ENCODE results near the gene HEPHL1.

HEPHL1 gene

GRCh38 chr11:94144664-94145063, 123.5 kb downstream of the HEPHL1 start:
- H3K9me3 ChIP-seq (ENCODE audit: insufficient read depth, low read length): no peaks in the 10 kb centered on the region
- no peak for TF ChIP-seq EZH2phosphoT487 (IDR thresholded peaks at IDR 0.05; ENCODE audit: low read depth)
- TF ChIP-seq CTCF (IDR thresholded peaks at IDR 0.05; ENCODE audit: low read depth, low read length): no peak
- H3K4me2 ChIP-seq (ENCODE audit: low read length): no peak overlapping the region
- H3K4me3 ChIP-seq (ENCODE audit: low read length): no peak overlapping the region
- H3K36me3 ChIP-seq (replicated peaks; ENCODE audit: low read depth, low read length): no peaks in the 10 kb centered on the region
- peaks cover 87% of the 10 kb centered on the region for H3K79me2 ChIP-seq (ENCODE audit: low read length)
- no peaks in the 10 kb centered on the region for H3K4me1 ChIP-seq (ENCODE audit: low read length)
- no peaks in the 10 kb centered on the region for H3K27me3 ChIP-seq (ENCODE audit: low read depth, low read length)
- H4K20me1 ChIP-seq (ENCODE audit: insufficient read depth, low read length): peaks cover 73% of the 10 kb centered on the region
- H3K27ac ChIP-seq (ENCODE audit: low read length): no peak overlapping the region
- no peak overlapping the region for H3K9ac ChIP-seq (ENCODE audit: low read length)
- no peak overlapping the region for H2AFZ ChIP-seq (ENCODE audit: low read depth, low read length)

- Histone ChIP-seq H3K9me3 (ENCODE audit: insufficient read depth, low read length) (no peaks in the 10 kb centered on the region), H4K20me1 (ENCODE audit: insufficient read depth, low read length) (peaks cover 73% of the 10 kb centered on the region), H3K4me1 (ENCODE audit: low read length) (no peaks in the 10 kb centered on the region; the same call in 1 of the 2 replicates), H3K27me3 (ENCODE audit: low read depth, low read length) (no peaks in the 10 kb centered on the region), H3K4me3 (ENCODE audit: low read length) (no peak overlapping the region), H3K36me3 (replicated peaks; ENCODE audit: low read depth, low read length) (no peaks in the 10 kb centered on the region), H3K79me2 (ENCODE audit: low read length) (peaks cover 87% of the 10 kb centered on the region), H3K27ac (ENCODE audit: low read length) (no peak overlapping the region), H2AFZ (ENCODE audit: low read depth, low read length) (no peak overlapping the region), H3K4me2 (ENCODE audit: low read length) (no peak overlapping the region), H3K9ac (ENCODE audit: low read length) (no peak overlapping the region)
- no peak for TF ChIP-seq CTCF (IDR thresholded peaks at IDR 0.05; ENCODE audit: low read depth, low read length)
- TF ChIP-seq EZH2phosphoT487 (IDR thresholded peaks at IDR 0.05; ENCODE audit: low read depth): no peak
Observed at GRCh38 chr11:94145431-94145830, 124.3 kb downstream of the HEPHL1 start.

GRCh38 chr11:94145916-94146315, 124.8 kb downstream of the HEPHL1 start:
- peaks cover 90% of the 10 kb centered on the region for H3K79me2 ChIP-seq (ENCODE audit: low read length)

GRCh38 chr11:94147433-94147845, 126.3 kb downstream of the HEPHL1 start:
- H4K20me1 ChIP-seq (ENCODE audit: insufficient read depth, low read length): peaks cover 83% of the 10 kb centered on the region
- H3K9me3 ChIP-seq (ENCODE audit: insufficient read depth, low read length): no peaks in the 10 kb centered on the region
- peaks cover 15% of the 10 kb centered on the region for H3K4me1 ChIP-seq (ENCODE audit: low read length)
- H3K4me3 ChIP-seq (ENCODE audit: low read length): no peak overlapping the region
- H3K27ac ChIP-seq (ENCODE audit: low read length): no peak overlapping the region
- TF ChIP-seq EZH2phosphoT487 (IDR thresholded peaks at IDR 0.05; ENCODE audit: low read depth) (no peak), CTCF (IDR thresholded peaks at IDR 0.05; ENCODE audit: low read depth, low read length) (no peak)
- H3K27me3 ChIP-seq (ENCODE audit: low read depth, low read length): no peaks in the 10 kb centered on the region
- H2AFZ ChIP-seq (ENCODE audit: low read depth, low read length): no peak overlapping the region
- no peak overlapping the region for H3K4me2 ChIP-seq (ENCODE audit: low read length)
- peaks cover 91% of the 10 kb centered on the region for H3K79me2 ChIP-seq (ENCODE audit: low read length)
- no peak overlapping the region for H3K9ac ChIP-seq (ENCODE audit: low read length)
- H3K36me3 ChIP-seq (replicated peaks; ENCODE audit: low read depth, low read length): no peaks in the 10 kb centered on the region

More at GRCh38 chr11:94145916-94146315, 124.8 kb downstream of the HEPHL1 start:
- TF ChIP-seq EZH2phosphoT487 (IDR thresholded peaks at IDR 0.05; ENCODE audit: low read depth): no peak
- TF ChIP-seq CTCF (IDR thresholded peaks at IDR 0.05; ENCODE audit: low read depth, low read length): no peak
- Histone ChIP-seq H3K4me2 (ENCODE audit: low read length) (no peak overlapping the region), H3K9ac (ENCODE audit: low read length) (no peak overlapping the region), H3K27me3 (ENCODE audit: low read depth, low read length) (no peaks in the 10 kb centered on the region), H4K20me1 (ENCODE audit: insufficient read depth, low read length) (peaks cover 78% of the 10 kb centered on the region), H3K36me3 (replicated peaks; ENCODE audit: low read depth, low read length) (no peaks in the 10 kb centered on the region), H3K4me1 (ENCODE audit: low read length) (peaks cover 4% of the 10 kb centered on the region), H3K27ac (ENCODE audit: low read length) (no peak overlapping the region), H3K9me3 (ENCODE audit: insufficient read depth, low read length) (no peaks in the 10 kb centered on the region), H3K4me3 (ENCODE audit: low read length) (no peak overlapping the region), H2AFZ (ENCODE audit: low read depth, low read length) (no peak overlapping the region)
